OCI-M1 (cell line): Measurements from ENCODE around the gene ADAMTS2.

ENCODE experiments used
- DNase-seq: peaks from one replicate; lab custom pipeline; 2025; lab: John Stamatoyannopoulos, UW

The ADAMTS2 gene

DNA sequence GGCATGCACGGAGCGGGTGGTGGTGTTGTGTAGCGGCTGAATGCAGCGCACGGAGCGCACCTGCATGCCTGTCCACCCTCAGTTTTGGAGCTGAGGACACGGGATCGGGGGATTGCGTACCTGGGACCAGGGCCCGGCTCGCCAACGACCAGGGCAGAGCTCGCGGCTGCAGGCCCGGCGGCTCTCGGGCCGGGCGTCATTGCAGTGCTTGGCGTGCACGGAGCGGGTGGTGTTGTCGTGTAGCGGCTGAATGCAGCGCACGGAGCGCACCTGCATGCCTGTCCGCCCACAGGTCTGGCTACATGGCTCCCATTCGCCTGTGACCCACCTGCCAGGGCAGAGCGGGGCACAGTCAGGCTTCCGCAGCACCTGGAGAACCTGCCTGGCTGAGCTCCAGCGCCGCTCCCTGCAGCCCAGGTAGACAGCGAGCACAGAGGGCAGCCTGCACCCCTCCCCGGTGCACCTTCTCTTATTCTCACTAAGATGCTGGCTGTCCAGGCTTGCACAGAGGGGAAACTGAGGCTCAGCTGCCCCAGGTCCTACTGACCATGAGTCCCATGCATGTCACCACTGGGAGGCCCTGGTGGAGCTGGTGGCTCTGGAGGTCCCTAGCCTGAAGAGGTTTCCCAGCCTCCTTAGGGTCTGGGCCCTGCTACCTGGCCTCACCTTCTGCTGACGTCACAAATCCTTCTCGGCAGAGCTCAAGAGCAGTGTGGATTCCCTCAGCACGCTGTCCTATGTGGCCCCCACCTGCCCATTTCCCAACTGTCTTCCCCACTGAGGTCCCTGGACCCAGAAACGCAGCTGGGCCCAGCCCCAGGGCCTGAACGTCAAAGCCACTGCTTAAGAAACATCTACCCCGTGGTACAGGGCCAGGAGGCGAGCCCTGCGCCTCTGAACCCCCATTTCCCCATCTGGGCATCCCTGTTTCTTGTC is 220.1 kb downstream of the ADAMTS2 start:
- no peak for DNase-seq

DNA sequence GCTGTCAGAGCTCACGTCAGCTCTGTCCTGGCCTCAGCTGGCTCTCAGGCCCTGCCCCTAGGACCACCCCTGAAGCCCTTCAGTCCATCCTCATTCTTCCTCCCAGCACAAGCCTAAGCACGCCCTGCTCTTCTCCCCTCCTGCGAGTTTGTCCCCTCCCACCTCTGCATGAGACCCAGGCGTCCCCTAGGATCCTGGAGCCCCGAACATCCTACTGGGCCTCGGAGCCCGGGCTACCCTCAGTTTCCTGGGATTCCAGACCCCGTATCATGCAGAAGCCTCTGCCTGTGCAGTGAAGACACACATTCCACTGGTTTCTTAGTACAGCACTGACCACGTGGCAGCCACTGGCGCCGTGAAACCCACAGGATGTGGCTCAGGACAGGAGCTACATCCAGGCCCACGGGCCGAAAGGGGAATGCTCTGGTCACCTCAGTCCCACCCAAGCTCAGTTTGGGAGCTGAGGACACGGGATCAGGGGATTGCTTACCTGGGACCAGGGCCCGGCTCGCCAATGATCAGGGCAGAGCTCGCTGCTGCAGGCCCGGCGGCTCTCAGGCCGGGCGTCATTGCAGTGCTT is 220.9 kb downstream of the ADAMTS2 start:
- DNase-seq: no peak

DNA sequence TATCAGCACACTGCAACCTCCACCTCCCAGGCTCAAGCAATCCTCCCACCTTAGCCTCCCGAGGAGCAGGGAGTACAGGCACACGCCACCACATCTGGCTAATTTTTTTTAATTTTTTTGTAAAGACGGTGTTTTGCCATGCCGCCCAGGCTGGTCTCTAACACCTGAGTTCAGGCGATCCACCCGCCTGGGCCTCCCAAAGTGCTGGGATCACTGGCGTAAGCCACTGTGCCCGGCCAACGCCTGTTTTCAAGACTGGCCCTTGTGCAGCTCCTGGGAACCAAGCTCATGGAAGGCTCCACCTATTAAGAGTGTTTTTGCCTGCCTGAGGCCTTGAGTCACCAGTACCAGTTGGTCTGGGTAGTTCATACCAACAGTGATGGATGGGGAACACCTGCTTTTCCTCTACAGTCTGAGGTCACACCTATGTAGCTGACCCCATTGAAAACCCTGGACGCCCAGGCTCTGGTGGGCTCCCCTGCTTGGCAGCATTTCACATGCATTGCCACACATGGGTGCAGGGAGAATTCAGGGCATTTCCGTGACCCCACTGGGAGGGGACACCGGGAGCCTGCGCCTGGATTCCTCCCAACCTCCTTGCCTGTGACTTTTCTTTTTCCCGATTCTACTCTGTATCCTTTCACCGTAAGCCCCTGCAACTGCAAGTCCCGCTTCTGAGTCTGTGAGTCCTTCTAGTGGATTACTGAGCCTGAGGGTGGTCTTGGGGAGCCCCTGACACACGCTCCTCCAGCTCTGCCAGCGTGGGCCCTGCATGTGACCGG is 221.6 kb downstream of the ADAMTS2 start:
- no peak for DNase-seq

GRCh38 chr5:179123109-179123426 is 222.2 kb downstream of the ADAMTS2 start:
- DNase-seq: no peak

DNA sequence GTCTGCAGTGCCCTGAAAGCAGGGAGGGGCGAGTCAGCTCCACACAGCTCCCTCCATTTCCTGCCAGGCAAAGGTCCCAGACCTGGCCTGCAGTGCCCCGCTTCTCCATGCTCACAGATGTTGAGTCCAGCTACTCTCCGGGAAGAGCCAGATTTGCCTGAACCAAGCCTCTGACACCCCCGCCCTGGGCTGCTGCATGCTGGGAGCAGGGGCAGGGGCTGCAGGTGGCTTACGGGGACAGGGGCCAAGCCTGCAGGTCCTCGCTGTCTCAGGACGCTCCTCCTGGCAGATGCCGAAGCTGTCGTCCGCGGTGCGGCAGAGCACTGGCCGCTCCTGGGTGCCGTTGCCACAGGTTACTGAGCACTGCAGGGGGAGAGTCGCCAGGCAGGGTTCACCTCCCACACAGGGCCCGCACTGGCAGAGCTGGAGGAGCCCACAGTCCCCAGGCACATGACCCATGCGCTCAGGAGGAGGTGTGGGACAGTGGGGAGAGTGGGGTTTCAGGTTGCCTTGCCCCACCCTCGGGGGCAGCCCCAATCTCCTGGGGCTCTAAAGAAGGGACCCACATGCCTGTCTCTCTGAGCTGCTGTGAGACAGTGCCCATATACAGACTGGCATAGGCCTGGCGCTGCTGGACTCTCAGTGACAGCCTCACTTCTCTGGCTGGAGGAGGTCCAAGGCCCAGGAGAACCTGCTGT is 222.7 kb downstream of the ADAMTS2 start:
- no peak for DNase-seq

DNA sequence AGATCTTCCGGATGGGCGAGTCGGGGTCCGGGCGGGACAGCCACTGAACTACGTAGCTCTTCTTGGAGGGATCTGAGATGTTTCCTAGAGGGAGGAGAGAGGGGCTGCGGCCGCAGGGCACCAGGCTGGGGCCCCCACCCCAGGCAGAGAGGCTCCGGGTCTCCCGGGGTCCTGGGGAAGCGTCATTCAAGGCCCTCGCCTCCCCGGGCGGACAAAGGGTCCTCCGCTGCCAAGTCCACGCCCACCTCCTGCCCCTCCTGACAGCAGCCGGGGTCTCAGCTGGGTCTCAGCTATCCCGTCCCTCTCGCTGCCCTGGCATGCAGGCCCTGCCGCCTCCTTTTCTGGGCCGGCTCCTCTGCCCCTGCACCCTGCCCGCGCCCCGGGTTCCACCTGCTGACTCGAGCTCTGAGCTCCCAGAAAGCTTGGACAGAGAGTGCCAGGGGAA is 223.6 kb downstream of the ADAMTS2 start:
- DNase-seq: no peak

- no peak for DNase-seq
Measured at GRCh38 chr5:179120951-179121666, 224.2 kb downstream of the ADAMTS2 start.

GRCh38 chr5:179120421-179120861 is 224.8 kb downstream of the ADAMTS2 start:
- no peak for DNase-seq

- no peak for DNase-seq
Measured at GRCh38 chr5:179119415-179120170, 225.7 kb downstream of the ADAMTS2 start.

DNA sequence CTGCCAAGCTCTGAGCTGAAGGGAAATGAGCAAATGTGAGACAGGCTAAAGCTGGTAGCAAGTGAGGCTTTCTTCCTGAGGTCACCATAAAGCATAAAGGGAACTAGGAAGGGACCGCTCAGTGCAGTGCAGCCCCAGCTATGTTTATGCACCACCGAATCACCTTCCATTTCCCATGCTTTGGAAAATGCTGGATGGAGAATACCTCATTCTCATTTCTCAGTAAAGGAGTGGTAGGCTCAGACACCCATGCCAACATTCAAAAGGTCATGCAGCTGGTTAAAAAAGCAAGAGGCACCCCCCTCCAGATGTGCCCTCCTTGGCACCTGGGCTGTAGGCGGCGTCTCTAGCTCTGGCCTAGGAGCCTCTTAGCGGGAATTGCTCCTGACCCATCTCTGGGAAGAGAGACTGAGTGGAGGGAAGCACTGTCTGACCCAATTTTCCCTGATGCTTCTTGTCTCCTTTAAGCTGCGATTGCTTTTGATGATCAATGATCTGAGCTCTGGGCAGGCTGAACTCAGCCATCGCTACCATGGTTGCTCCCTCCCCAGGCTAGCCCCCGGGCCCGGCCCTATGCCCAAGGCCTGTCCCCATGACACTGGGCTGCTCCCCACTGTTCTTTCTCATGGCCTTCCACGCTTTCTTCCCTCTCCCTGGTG is 226.4 kb downstream of the ADAMTS2 start:
- no peak for DNase-seq

- DNase-seq: no peak
Measured at GRCh38 chr5:179118338-179118737, 226.9 kb downstream of the ADAMTS2 start.

DNA sequence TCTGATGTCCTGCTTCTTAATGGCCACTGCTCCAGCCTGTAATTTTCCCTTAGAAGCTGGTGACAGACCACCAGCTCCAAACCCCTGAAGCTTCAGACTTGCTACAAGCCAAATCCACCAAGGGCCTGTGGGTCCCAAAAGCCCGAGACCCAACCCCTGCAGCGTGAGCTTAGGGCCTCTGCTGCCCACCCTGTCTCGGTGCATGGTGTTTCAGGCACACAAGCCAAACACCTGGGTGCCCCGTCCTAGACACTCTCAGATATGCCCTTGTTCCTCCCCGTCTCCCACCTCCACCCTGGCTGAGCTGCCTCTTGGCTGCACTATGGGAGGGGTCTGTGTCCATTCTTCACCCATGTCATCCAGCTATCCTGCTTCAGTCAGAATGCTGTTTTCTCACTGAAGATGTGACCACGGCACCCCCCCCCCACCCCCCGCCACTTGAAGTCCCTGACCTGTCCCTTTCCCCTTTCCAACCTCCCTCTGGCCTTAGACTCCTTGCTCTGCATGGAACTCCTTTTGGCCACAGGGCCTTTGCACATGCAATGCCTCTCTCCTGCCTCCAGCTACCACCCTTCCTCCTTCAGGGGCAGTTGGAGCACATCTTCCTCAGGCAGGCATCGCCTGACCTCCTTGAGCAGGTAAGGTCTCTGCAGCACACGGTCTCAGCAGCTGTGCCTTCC is 229.3 kb downstream of the ADAMTS2 start:
- DNase-seq: no peak

GRCh38 chr5:179115307-179115706 is 230.0 kb downstream of the ADAMTS2 start:
- no peak for DNase-seq

DNA sequence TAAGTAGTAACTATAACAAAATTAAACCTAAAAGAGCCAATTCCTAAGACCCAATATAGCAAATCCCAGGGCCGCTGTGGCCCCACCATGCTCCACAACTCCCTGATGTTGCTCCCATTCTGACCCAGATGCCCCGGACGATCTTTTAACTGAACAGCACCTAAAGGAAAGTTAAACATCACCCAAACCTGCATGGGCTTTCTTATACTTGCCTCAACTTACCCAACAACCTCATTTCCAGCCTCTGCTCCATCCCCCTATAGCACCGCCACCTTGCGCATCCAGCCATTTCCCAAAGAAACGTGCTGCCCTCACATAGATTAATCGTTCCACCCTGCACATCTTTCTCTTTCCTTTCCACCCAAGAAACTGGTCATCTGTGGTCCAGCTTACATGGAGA is 230.5 kb downstream of the ADAMTS2 start:
- no peak for DNase-seq

- DNase-seq: no peak
Measured at GRCh38 chr5:179113945-179114641, 231.2 kb downstream of the ADAMTS2 start.

GRCh38 chr5:179113143-179113530 is 232.1 kb downstream of the ADAMTS2 start:
- DNase-seq: no peak

GRCh38 chr5:179112469-179113142 is 232.7 kb downstream of the ADAMTS2 start:
- no peak for DNase-seq
